Esophagus squamous epithelium (tissue), 5 donors: Measurements from ENCODE around the gene SH3RF2. TPM values are rescaled to one million over a fixed set of nuclear protein-coding genes. Genes with fewer than 3 reads are reported as not detected.

Source experiments
- DNase-seq: peaks from one replicate; lab custom pipeline; 2025; lab: John Stamatoyannopoulos, UW
- H3K27ac ChIP-seq, 4 donors: fragments of 200-600 bp; sonication (generic); one replicate each; pipeline ENCODE4 v1.5.1; 2016 to 2019; ENCODE audit warnings: mild to moderate bottlenecking in 1 of 4
- H3K27me3 ChIP-seq, 4 donors: fragments of 200-600 bp; sonication (generic); 1 replicate in 3 of 4; 2 replicates in 1 of 4; pipeline versions ENCODE4 v1.5.1 to v1.6.0; 2017 to 2021; ENCODE audit warnings: antibody characterized with exemption in 1 of 4
- H3K36me3 ChIP-seq, 3 donors: fragments of 200-600 bp; sonication (generic); one replicate each; pipeline ENCODE4 v1.5.1; 2016 to 2019
- H3K4me1 ChIP-seq, 3 donors: fragments of 200-600 bp; sonication (generic); one replicate each; pipeline ENCODE4 v1.5.1; 2017 to 2019
- H3K4me3 ChIP-seq, 4 donors: fragments of 200-600 bp; sonication (generic); 1 replicate in 3 of 4; 2 replicates in 1 of 4; pipeline ENCODE4 v1.5.1; 2016 to 2019; ENCODE audit warnings: mild to moderate bottlenecking in 2 of 4, moderate library complexity in 1 of 4
- H3K9me3 ChIP-seq, 3 donors: fragments of 200-600 bp; sonication (generic); one replicate each; pipeline ENCODE4 v1.5.1; 2016 to 2019
- CTCF ChIP-seq, 6 experiments: fragments of 450-650 bp in 4 of 6; fragments of 200-600 bp in 2 of 6; sonication (generic) in 2 of 6; IDR thresholded peaks; one replicate each; pipeline ENCODE4 v1.5.1; 2016 to 2019; ENCODE audit warnings: antibody characterized with exemption in 6 of 6, mild to moderate bottlenecking in 4 of 6, moderate library complexity in 4 of 6
- POLR2A ChIP-seq, 4 donors: fragments of 450-650 bp; IDR thresholded peaks; one replicate each; pipeline ENCODE4 v1.6.1; 2017; ENCODE audit warnings: antibody characterized with exemption in 4 of 4, mild to moderate bottlenecking in 4 of 4, moderate library complexity in 3 of 4
- WGBS, 2 donors: methylation state at CpG; one replicate each; pipeline ENCODE4 v1.1.5; 2018; 5-methylcytosine and 5-hydroxymethylcytosine counted together
- intact Hi-C: fragments of 100-400 bp; cut with DNase I; formaldehyde crosslinking; loops from one replicate; pipeline ENCODE4 v1.15.0; 2022
- total RNA-seq, 4 donors: library from RNA; depleted of rRNA; stranded (reverse); fragments of >200 nt; gene quantifications; one replicate each; pipeline ENCODE4 v1.1.0, GENCODE V29; 2016
- donor health status: DM: yes; HTN: yes; CAD: no.

Gene SH3RF2
- total RNA-seq, 4 donors from 2014 or later, result 33.4 to 63.1 (median 59.1) TPM

DNA sequence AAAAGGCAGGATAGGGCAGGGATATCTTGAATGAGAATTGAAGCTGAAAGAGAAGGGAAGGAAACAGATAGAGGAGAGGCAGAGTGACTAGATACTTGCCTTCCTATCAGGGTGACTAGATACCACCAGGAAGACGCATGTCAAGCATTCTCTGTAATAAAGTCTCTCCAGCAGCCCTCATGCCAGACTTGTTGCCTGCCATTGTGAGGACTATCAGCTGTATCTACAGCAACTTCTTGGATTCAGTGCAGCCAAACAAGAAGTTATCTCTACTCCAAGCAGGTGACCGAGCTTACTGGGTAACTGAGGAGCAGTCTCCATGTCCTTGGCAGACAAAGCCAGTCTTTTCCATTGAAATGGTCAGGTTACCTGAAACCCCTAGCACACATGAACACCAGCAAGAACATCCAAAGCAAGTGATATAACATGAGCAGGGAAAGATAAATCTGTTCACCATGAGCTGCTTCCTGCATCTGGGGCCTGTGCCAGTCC is 9.3 kb downstream of the SH3RF2 start:
- Histone ChIP-seq H3K4me3 (no peak overlapping the region), H3K9me3 (no peaks in the 10 kb centered on the region), H3K27me3 (no peaks in the 10 kb centered on the region), H3K27ac (peak overlapping the region; percentile 1 to 90 (median 59)), H3K36me3 (no peaks in the 10 kb centered on the region), H3K4me1 (peaks cover 21 to 95% (median 22%) of the 10 kb centered on the region in 3 donors)
- intact Hi-C loops, result no loop called here
- DNase-seq, result no peak
- TF ChIP-seq CTCF (IDR thresholded peaks at IDR 0.05), result no peak
- TF ChIP-seq POLR2A (IDR thresholded peaks at IDR 0.05), result no peak
- 90 to 93% methylated on average over 2 of the region's 2 CpGs for WGBS, 2 donors

DNA sequence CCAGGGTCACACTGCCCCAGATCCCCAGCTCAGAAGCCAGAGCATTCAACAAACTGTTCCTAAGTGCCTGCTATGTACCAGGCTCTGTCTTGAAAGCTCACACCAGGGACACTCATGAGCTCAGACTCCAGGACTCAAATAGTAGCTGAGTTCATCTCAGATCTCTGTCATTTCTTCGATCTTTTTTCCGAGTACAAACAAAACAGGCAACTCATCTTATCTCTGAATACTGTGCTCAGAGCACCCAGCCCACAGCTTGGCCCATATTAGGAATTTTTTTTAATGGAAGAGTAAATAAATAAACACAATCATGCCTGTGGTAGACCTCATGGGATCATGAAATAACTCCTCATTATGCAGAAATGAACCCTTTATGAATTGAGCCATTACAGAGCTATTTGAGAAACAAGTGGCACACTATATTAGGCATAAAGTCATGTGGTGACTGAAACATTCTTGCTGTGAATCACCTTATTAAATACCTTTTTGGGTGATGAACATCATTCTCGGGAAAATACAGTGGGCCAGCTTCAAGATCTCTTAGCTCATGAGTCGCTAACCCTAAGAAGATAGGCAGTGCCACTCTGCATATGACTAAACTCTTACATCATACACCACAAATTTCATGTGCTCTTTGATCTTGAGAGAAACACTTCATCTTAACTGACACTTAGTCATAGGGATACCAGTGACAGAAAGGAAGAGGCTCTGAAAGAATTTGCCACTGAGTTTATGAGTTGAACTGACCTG is 9.9 kb downstream of the SH3RF2 start:
- DNase-seq, result no peak
- H3K4me3 ChIP-seq, result no peak overlapping the region
- peaks cover 26 to 95% (median 26%) of the 10 kb centered on the region in 3 donors for H3K4me1 ChIP-seq
- no peaks in the 10 kb centered on the region for H3K27me3 ChIP-seq
- TF ChIP-seq CTCF (IDR thresholded peaks at IDR 0.05) (no peak), POLR2A (IDR thresholded peaks at IDR 0.05) (no peak)
- no peaks in the 10 kb centered on the region for H3K9me3 ChIP-seq
- 48 to 53% methylated on average over 4 of the region's 4 CpGs for WGBS, 2 donors
- peaks cover 0 to 2% (median 0%) of the 10 kb centered on the region in 3 donors for H3K36me3 ChIP-seq
- peak overlapping the region in 3 of 4 donors; percentile 44 to 90 (median 81) for H3K27ac ChIP-seq
- intact Hi-C loops, result no loop called here

DNA sequence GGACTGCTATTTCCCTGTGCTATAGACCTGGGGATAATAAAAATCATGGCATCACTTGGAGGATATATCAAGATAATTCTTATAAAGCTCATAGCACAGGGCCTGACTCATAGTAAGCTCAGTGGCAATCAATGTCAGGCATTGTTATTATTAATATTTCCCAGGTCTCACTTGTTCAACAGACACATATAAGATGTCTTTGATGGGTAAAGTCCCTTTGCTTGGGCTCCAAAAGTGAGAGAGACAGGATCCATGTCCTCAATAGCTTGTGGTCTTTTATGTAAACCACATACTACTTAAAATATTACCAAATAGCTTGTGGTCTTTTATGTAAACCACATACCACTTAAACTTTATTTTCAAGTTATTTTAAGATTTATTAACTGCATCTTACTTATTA is 11.2 kb downstream of the SH3RF2 start:
- TF ChIP-seq POLR2A (IDR thresholded peaks at IDR 0.05) (no peak), CTCF (IDR thresholded peaks at IDR 0.05) (no peak)

GRCh38 chr5:145948047-145948446 is 11.7 kb downstream of the SH3RF2 start:
- peaks cover 18 to 85% (median 26%) of the 10 kb centered on the region in 3 donors for H3K4me1 ChIP-seq
- WGBS, 2 donors, result 96 to 100% methylated on average over 3 of the region's 3 CpGs
- peaks cover 0 to 5% (median 0%) of the 10 kb centered on the region in 3 donors for H3K36me3 ChIP-seq

More for the DNA sequence above, 11.2 kb downstream of the SH3RF2 start:
- H3K9me3 ChIP-seq, result no peaks in the 10 kb centered on the region
- intact Hi-C loops, result no loop called here
- H3K36me3 ChIP-seq, result peaks cover 0 to 5% (median 0%) of the 10 kb centered on the region in 3 donors
- no peak for DNase-seq
- H3K4me3 ChIP-seq, result no peak overlapping the region
- peaks cover 19 to 90% (median 26%) of the 10 kb centered on the region in 3 donors for H3K4me1 ChIP-seq
- no peaks in the 10 kb centered on the region for H3K27me3 ChIP-seq
- H3K27ac ChIP-seq, result peak overlapping the region in 3 of 4 donors; percentile 73 to 90 (median 81)

More at GRCh38 chr5:145948047-145948446, 11.7 kb downstream of the SH3RF2 start:
- H3K4me3 ChIP-seq, result no peak overlapping the region
- TF ChIP-seq POLR2A (IDR thresholded peaks at IDR 0.05), result no peak
- no peak for TF ChIP-seq CTCF (IDR thresholded peaks at IDR 0.05)
- H3K27ac ChIP-seq, result peak overlapping the region; percentile 72 to 90 (median 77)
- intact Hi-C loops, result no loop called here
- no peak for DNase-seq
- no peaks in the 10 kb centered on the region for H3K9me3 ChIP-seq
- H3K27me3 ChIP-seq, result no peaks in the 10 kb centered on the region
